HG03066 (cell line): ENCODE results near the gene WDR93.
"Not testable (repeated sequence)": the region's sequence is repeated elsewhere in the genome, so short reads cannot be mapped to it uniquely, and the experiment has no call there.

Experiments used
- ATAC-seq: cut with Tn5 transposase; IDR thresholded peaks from one replicate; pipeline ENCODE4 v1.9.1; 2021; ENCODE audit warnings: low read depth; ENCODE audit not compliant: unreplicated experiment

The WDR93 gene

DNA sequence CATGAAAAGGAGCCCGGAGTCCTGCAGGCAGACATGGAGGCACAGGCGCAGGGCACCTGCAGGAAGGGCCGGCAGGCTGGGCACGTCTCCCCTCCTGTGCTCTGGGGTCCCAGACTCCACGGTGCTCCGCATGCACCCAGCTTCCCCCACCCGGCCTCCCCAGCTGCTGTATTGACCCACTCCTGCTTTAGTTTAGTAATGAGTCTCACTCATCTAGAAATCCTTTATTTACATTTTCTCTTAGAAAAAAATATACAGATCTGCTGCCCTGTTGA, 94.0 kb downstream of the WDR93 start:
- ATAC-seq = no peak

DNA sequence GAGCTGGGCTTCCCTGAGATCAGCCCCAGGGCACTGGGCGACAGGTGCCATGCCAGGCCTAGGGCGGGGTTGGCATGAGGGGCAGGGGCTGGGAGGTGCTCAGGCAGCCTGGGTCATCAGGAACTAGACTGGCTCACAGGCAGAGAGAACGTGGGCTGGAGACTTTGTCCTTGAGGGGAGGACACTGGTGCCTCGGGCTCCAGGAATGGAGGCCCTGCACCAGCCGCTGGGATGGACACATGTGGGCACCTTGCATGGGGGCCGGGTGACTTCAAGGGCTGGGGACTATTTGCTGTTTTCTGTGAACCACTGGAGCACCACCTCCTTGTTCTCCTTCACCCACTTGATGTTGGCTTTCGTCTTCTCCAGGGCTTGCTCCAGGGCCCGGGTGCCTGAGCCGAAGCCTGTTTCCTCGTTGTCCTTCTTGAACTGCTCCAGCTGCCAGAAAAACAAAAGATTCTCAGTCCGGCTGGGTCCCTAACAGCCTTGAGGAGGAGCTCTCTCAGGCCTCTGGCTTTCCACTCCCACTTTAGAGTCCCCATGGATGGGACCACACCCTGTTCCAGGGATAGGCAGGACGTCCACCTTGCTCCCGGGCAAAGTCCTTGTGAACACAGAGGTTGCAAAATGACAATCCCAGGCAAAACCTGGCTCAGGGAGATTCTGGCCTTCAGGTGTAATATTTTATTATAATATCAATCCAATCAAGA, 94.6 kb downstream of the WDR93 start:
- ATAC-seq = no peak

DNA sequence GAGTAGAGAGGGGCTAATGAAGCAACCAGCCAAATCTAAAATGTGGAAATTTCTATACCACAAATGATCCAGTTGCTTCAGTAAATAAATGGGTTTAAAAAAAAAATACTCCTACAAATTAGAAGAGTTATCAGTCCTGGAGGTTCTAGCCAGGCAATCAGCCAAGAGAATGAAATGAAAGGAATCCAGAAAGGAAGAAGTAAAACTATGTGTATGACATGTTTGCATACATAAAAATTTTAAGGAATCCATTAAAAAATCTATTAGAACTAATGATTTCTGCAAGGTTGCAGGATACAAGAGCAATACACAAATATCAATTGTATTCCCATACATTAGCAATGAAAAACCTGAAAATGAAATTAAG, 95.1 kb downstream of the WDR93 start:
- ATAC-seq = no peak

DNA sequence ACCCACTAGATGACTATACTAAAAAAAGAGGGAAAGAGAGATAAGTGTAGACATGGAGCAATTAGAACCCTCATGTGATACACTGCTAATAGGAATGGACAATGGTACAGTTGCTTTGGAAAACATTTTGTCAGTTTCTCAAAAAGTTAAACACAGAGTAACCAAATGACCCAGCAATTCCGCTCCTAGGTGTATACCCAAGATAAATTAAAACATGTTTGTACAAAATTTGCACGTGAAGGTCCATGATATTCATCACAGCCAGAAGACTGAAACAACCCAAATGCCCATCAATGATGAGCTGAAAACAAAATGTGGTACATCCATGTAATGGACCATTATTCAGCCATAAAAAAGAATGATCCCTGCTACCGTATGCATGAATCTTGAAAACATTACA, 97.3 kb downstream of the WDR93 start:
- no peak for ATAC-seq

DNA sequence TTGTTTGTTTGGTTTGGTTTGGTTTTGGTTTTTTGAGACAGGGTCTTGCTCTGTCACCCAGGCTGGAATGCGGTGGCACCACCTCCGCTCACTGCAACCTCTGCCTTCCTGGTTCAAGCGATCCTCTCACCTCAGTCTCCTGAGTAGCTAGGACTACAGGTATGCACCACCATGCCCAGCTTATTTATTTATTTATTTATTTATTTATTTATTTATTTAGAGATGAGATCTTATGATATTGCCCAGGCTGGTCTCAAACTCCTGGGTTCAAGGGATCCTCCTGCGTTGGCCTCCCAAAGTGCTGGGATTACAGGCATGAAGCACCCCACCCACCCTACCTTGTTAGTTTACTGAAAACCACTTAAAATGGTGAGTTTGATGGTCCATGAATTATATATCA, 98.0 kb downstream of the WDR93 start:
- not testable (repeated sequence) for ATAC-seq

DNA sequence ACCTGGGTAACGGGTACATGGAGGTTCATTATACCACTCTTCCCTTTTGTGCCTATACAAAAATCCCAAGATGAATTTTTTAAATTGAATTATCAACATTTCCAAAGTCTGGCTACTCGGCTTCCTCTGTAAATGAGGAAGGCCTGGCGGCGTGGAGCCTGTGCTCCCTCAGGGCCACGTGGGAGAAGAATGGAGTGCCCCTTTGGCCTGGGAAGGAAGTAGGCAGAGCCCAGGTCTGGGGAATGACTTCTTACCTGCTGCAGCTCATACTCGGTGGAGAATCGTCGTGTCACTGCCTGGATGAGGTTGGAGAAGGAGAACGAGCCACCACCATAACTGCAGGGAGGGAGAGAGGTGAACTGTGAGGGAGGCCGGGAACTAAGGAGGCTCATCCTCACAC, 99.6 kb downstream of the WDR93 start:
- no peak for ATAC-seq

DNA sequence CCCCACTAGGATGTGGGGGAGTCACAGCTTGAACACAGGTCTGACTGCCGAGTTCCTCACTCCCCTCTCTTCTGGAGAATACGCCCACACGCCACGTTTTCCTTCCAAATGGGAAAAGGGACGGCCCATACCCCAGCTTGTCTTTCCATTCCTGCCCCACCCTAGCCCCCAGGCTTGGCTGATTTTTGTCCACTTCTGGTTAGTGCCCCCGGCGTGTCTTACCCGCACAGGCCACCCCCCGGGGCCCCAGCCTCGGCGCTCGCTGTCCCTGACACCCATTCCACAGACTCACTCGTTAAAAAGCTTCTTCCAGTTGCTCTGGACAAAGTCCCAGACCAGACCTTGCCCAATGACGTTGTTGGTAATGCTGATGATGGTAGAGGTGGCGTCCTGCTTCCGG, 100.0 kb downstream of the WDR93 start:
- no peak for ATAC-seq

DNA sequence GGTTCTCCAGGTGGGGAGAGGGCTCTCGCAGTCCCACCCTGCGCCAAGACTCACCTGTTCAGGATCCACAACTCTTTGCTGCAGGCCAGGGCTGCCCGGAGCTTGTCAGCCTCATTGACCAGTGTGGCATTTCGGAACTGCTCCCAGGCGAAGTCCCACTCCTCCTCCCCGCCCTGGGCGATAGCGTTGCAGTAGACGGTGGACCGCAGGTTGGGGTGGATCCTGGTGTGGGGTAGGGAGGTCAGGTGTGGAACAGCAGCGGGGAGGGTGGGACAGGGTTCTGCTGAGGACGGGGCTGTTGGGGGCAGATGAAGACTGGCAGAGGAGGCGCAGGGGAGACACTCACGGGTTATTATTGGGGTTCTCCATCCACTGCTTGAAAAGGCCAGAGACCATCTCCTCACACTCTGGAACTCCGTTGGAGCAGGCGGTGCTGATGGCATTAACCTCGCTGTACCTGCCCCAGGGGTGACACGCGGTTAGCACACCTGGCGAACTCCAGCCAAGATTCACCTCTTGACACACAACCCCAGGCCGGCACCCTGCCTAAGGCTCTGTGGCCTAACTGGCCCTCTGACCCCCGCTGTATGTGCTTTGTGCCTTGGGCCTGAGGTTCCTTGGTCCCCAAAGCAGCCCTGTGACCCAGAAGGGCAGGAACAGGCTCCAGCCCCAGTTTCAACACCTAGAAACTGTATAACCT, 101.6 kb downstream of the WDR93 start:
- ATAC-seq = no peak
